Activated naive CD8-positive, alpha-beta T cell treated with anti-CD3 and anti-CD28 coated beads, Interleukin-2, amount 10 ng/mL, durations not matched to agents 7 days and 5 days (primary cell): ENCODE data around the gene SLC15A4. TPM values are rescaled to one million over a fixed set of nuclear protein-coding genes. Genes with fewer than 3 reads are reported as not detected.
"Not testable (repeated sequence)": the region's sequence is repeated elsewhere in the genome, so short reads cannot be mapped to it uniquely, and the experiment has no call there.

ENCODE experiments used
- ATAC-seq: fragments of 150-1000 bp; cut with Tn5 transposase; one replicate; pipeline ENCODE4 v1.10.0; 2021; ENCODE audit warnings: low read depth, moderate library complexity
- POLR2A ChIA-PET: fragments of 350-600 bp; sonication (Branson Sonifier 250); formaldehyde crosslinking; loops from one replicate; lab custom pipeline; 2021; ENCODE audit warnings: antibody characterized with exemption; lab: Charles Lee
- DNase-seq: peaks from one replicate; pipeline ENCODE4 v3.0.0; 2021
- H3K27ac Mint-ChIP-seq: one replicate; pipeline ENCODE4 v1.8.0; 2022; ENCODE audit warnings: mild to moderate bottlenecking, mixed read lengths
- H3K27me3 Mint-ChIP-seq: one replicate; pipeline ENCODE4 v1.8.0; 2022; ENCODE audit warnings: mild to moderate bottlenecking, moderate library complexity, mixed read lengths
- H3K36me3 Mint-ChIP-seq: one replicate; pipeline ENCODE4 v1.8.0; 2021; ENCODE audit warnings: mild to moderate bottlenecking, mixed read lengths
- H3K4me1 Mint-ChIP-seq: one replicate; pipeline ENCODE4 v1.8.0; 2021; ENCODE audit warnings: mixed read lengths
- H3K4me3 Mint-ChIP-seq: one replicate; pipeline ENCODE4 v1.8.0; 2022; ENCODE audit warnings: mild to moderate bottlenecking, moderate library complexity, mixed read lengths
- H3K9me3 Mint-ChIP-seq: one replicate; pipeline ENCODE4 v1.8.0; 2021; ENCODE audit warnings: mixed read lengths
- total RNA-seq, 2 experiments: library from RNA; stranded (reverse); gene quantifications; one replicate each; pipeline ENCODE4 v1.2.3, GENCODE V29; 2021

Gene SLC15A4
- total RNA-seq, 2 experiments from 2014 or later = 21.4 to 25.8 TPM

DNA sequence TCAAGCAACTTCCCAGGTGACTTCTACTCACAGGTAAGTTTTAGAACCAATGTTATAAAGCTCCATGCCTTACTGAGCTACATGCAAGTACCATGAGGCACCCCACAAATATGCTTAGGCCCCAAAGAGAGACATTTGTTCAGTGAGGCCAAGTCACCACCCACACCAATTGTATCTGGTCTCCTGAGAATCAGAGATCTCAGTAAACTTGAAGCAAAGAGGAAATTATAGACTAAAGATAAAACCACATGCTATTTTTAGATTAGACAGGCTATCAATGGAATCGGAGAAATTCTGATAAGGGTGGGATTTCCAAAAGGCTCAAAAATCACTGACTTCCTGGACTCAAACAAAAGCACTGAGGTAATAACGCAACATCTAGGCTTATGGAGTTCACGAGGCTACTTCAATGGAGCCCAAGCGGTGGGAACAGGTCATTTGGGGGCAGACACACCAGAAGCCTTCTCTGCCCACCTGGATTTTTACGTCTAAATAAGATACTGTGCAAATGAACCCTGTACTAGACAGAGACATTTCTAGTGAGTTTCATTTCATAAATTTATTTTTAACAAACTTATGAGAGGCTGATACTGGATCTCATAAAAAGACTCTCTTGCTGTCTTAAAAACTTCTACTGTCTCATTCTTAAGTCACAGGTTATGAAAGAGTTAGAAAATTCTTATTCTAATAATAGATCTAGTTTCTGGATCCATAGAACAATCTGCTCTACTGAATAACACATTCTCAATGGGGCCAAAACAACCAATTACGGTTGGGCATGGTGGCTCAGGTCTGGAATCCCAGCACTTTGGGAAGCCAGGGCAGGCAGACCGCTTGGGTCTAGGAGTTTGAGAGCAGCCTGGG, 7.7 kb downstream of the SLC15A4 start:
- Mint-ChIP-seq H3K36me3 (peaks cover 24% of the 10 kb centered on the region), H3K4me3 (no peak overlapping the region), H3K27me3 (no peaks in the 10 kb centered on the region), H3K4me1 (peaks cover 41% of the 10 kb centered on the region), H3K9me3 (no peaks in the 10 kb centered on the region), H3K27ac (no peak overlapping the region)
- POLR2A ChIA-PET = no interaction called here
- no peak for DNase-seq
- ATAC-seq = no peak

DNA sequence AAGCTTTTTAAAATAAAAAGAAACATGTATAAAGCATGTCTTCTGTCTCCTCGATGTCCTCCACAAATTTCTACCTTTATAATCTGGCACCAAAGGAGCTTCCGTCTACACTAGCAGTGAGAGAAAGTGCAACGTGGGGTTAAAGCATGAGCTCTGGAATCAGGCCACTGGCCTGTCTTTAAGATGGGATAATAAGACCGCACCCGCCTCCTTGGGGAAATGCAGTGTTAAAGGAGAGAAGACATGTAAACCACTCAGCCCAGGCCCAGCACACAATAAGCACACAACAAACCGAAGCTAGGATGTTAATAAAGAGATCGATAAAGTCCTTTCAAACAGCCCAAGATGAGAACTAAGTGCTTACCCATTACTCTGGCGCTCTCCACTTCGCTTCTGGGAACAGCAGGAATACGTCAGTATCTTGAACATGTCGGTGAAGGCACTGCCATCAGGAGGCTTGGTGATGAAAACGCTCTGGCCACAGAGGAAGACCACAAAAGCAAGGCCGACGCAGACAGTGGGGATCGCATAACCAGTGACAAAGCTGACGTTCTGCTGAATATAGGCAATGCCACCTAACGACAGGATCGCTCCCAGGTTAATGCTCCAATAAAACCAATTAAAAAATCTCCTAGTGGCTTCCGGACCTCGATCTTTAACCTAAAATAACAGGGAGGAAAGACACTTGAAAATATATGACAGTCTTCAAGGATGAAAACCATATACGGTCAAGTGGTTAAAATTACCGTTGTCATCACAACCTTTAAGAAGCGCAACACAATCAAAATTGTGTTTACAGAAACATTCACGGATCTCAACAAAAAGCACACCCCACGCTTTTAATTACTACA, 9.1 kb downstream of the SLC15A4 start:
- POLR2A ChIA-PET = no interaction called here
- H3K27me3 Mint-ChIP-seq = no peaks in the 10 kb centered on the region
- H3K36me3 Mint-ChIP-seq = peaks cover 22% of the 10 kb centered on the region
- no peak overlapping the region for H3K4me3 Mint-ChIP-seq
- ATAC-seq (no peak), DNase-seq (no peak)
- peaks cover 45% of the 10 kb centered on the region for H3K4me1 Mint-ChIP-seq
- H3K27ac Mint-ChIP-seq = no peak overlapping the region
- no peaks in the 10 kb centered on the region for H3K9me3 Mint-ChIP-seq

DNA sequence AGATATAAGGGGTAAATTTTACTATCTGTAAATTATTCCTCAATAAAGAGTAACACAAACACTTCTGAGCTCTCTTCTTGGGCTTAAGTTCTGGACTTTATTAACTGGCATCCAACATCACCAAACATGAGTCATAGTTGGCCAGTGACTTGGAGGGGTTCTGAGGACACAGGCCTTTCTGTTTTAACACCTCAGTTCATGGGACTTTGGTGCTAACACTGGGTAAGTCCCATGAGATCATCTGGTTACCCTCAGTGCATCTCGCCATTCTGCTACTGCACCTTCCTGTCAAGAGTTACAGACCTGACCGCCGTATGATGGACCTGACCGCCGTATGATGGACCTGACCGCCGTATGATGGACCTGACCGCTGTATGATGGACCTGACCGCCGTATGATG, 9.9 kb downstream of the SLC15A4 start:
- Mint-ChIP-seq H3K27ac (no peak overlapping the region), H3K9me3 (no peaks in the 10 kb centered on the region), H3K27me3 (no peaks in the 10 kb centered on the region), H3K4me1 (peaks cover 45% of the 10 kb centered on the region), H3K4me3 (no peak overlapping the region), H3K36me3 (peaks cover 25% of the 10 kb centered on the region)
- ATAC-seq (no peak), DNase-seq (no peak)
- POLR2A ChIA-PET = no interaction called here

DNA sequence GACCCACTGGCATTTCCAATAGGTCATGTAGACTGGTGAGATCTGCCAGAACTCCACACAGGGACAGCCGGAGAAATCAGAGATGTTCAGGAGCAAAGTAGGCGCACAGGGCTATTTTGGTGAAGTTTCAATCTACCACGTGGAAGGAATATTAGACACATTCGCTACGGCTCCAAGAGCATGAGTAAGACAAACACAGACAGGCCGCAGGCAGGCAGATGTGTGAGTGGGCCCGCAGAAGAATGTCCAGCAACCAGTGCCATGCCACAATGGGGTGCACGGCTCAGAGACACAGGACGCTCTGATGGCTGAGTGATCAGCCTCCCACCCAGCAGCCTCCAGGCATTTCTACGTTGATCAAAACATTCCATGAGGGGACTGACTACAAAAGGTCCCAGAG, 10.4 kb downstream of the SLC15A4 start:
- no peaks in the 10 kb centered on the region for H3K27me3 Mint-ChIP-seq
- H3K4me1 Mint-ChIP-seq = peaks cover 42% of the 10 kb centered on the region
- DNase-seq (no peak), ATAC-seq (no peak)
- no peak overlapping the region for H3K4me3 Mint-ChIP-seq
- H3K36me3 Mint-ChIP-seq = peaks cover 28% of the 10 kb centered on the region
- POLR2A ChIA-PET = no interaction called here
- H3K27ac Mint-ChIP-seq = no peak overlapping the region
- no peaks in the 10 kb centered on the region for H3K9me3 Mint-ChIP-seq

DNA sequence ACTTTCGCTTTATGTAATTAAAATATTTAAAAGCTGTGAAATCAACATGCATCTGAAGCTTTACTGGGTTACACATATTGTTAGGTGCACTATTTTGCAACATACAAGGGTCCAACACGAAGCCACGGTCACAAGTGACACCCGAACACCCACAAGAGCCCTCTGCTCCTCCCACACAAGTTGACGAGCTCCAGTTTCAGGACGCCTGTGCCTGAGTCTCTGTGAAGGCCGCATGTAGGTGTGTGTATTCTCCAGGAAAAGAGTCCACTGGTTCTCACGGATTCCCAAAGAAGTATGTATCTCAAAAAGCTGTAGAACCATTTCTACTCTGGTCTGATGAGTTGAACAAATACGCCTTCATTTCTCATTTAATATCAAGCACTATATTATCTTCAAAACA, 12.0 kb downstream of the SLC15A4 start:
- POLR2A ChIA-PET = interaction anchor here (1.1 kb wide), 1 partner anchor 12 kb away, joined by 3 read pairs; the partner anchor contains the start of gene SLC15A4
- Mint-ChIP-seq H3K27me3 (no peaks in the 10 kb centered on the region), H3K4me3 (no peak overlapping the region), H3K9me3 (no peaks in the 10 kb centered on the region), H3K36me3 (peaks cover 25% of the 10 kb centered on the region), H3K4me1 (peaks cover 30% of the 10 kb centered on the region), H3K27ac (peak overlapping the region; percentile 5)
- ATAC-seq = no peak
- no peak for DNase-seq

DNA sequence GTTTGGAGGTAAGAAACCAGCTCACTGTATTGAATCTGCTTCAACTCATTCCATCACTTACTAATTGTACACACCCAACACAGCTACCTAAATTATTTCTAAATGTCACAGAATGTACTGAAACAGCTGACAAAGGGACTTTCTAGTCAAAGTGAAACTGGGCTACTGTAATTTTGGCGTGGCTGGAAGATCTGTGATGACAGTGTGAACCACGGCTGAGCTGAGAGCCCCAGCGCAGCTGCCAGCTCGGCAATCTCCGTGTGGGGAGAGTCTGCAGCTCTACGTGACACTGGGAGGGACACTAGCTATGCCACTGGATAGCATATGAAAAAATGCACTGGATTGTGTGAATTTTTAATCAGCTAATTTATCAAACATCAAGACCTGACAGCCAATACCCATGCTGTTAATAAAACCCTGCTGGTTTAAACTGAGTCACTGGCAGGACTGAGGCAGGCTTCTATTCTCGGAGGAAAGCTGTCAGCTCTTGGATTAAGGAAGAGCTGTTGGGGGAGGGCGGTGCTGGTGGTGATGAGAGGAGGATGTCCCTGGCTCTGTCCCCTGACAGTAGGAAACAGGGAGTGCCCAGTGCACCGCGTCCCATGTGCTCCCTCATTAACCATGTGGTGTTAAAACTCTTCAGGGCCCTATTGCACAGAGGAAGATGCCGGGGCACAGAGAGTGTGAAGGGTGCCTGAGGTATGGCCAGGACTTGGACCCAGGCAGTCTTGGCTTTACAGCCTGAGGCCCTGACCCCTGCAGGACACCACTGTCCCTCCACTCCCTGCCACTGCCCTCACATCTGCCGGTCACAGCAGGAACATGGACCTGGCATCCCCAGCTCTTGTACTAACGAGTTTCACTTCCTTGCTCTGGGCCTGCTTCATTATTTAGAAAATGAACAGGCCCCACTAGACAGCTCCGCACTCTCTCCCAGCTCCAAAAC, 13.3 kb downstream of the SLC15A4 start:
- H3K27me3 Mint-ChIP-seq = no peaks in the 10 kb centered on the region
- peak; percentile 76 for ATAC-seq
- POLR2A ChIA-PET = interaction anchor here (0.7 kb wide), 1 partner anchor 13 kb away, joined by 3 read pairs; the partner anchor contains the start of gene SLC15A4
- peak overlapping the region; percentile 59 for H3K27ac Mint-ChIP-seq
- H3K36me3 Mint-ChIP-seq = peaks cover 31% of the 10 kb centered on the region
- peak overlapping the region; percentile 60 for H3K4me3 Mint-ChIP-seq
- H3K4me1 Mint-ChIP-seq = peaks cover 28% of the 10 kb centered on the region
- H3K9me3 Mint-ChIP-seq = no peaks in the 10 kb centered on the region
- no peak for DNase-seq

DNA sequence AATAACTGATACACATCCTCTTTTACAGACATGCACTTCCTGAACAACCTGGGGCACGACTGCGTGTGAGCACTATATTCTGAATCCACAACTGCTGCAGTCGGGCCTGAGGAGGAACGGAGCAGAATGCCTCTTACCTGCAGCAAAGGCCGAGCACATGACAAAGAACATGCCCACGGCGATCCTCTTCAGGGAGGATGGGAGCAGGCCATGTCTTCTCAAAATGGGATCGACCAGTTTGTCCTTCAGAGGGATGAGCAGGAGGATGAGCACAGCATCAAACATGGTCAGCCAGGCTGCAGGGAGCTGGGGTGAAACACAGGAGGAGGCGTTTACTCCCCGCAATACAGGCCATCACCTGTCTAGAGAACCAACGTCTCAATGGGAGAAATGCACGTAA, 15.1 kb downstream of the SLC15A4 start:
- Mint-ChIP-seq H3K36me3 (peaks cover 34% of the 10 kb centered on the region), H3K4me1 (peaks cover 23% of the 10 kb centered on the region), H3K27me3 (no peaks in the 10 kb centered on the region), H3K27ac (no peak overlapping the region), H3K9me3 (no peaks in the 10 kb centered on the region), H3K4me3 (no peak overlapping the region)
- DNase-seq (no peak), ATAC-seq (no peak)
- POLR2A ChIA-PET = no interaction called here

DNA sequence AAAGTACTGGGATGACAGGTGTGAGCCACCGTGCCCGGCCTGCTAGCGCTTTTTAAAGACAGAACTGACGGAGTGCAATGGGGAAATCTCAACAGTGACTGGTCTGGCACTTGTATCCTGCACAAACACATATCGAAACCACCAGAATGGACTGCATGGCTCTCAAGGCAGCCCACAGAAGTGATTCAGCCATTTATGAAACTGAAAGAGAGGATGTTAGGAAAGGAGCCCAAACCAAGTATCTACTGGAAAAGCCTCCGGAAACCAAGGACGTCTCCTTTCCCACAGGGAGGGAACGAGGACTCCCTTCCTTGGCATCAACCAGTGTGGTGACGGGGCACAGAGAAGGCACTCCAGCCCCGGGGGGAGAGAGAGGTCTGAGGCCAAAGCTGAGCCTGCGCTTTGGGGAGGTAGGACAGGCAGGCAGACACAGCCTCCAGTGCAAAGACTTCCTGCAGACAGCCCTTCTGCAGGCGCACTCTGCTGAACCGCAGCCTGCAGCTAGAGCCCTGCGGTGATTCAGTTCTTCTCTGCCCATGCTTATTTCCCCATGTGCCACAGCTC, 16.5 kb downstream of the SLC15A4 start:
- Mint-ChIP-seq H3K4me3 (no peak overlapping the region), H3K27ac (no peak overlapping the region), H3K4me1 (peaks cover 18% of the 10 kb centered on the region), H3K36me3 (peaks cover 40% of the 10 kb centered on the region), H3K9me3 (no peaks in the 10 kb centered on the region), H3K27me3 (no peaks in the 10 kb centered on the region)
- POLR2A ChIA-PET = no interaction called here
- no peak for DNase-seq
- ATAC-seq = no peak

DNA sequence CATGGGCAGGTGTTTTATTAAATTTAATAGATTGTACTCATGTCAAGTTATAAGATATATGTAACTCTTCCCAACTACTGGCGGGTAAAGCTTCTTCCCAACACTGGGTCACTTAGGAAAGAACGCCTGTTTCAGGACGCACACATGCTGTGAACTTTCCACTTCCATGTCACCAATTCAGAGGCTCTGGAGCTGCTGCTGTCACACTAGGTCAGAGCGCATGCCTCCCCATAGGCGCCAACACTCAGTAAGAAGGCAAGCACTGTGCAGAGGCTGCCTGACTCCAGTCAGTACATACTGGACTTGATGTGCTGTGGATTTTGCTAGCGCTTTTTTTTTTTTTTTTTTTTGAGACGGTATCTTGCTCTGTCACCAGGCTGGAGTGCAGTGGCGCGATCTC, 17.2 kb downstream of the SLC15A4 start:
- Mint-ChIP-seq H3K27ac (no peak overlapping the region), H3K4me1 (peaks cover 14% of the 10 kb centered on the region), H3K27me3 (no peaks in the 10 kb centered on the region), H3K9me3 (no peaks in the 10 kb centered on the region), H3K4me3 (no peak overlapping the region), H3K36me3 (peaks cover 38% of the 10 kb centered on the region)
- POLR2A ChIA-PET = no interaction called here
- ATAC-seq (no peak), DNase-seq (no peak)

DNA sequence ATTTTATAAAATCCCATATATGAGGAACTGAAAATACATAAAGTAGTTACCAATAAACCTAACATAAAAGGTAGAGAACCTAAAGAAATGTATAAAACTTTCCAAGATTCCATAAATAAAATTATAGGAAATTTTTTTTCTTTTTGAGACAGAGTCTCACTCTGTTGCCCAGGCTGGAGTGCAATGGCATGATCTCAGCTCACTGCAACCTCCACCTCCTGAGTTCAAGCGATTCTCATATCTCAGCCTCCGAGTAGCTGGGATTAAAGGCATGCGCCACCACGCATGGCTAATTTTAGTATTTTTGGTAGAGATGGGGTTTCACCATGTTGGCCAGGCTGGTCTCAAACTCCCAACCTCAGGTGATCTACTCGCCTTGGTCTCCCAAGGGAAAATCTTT, 18.4 kb downstream of the SLC15A4 start:
- H3K36me3 Mint-ChIP-seq = peaks cover 38% of the 10 kb centered on the region
- H3K4me1 Mint-ChIP-seq, H3K9me3 Mint-ChIP-seq, H3K27me3 Mint-ChIP-seq, DNase-seq, H3K27ac Mint-ChIP-seq, H3K4me3 Mint-ChIP-seq, POLR2A ChIA-PET, ATAC-seq: not testable (repeated sequence)

DNA sequence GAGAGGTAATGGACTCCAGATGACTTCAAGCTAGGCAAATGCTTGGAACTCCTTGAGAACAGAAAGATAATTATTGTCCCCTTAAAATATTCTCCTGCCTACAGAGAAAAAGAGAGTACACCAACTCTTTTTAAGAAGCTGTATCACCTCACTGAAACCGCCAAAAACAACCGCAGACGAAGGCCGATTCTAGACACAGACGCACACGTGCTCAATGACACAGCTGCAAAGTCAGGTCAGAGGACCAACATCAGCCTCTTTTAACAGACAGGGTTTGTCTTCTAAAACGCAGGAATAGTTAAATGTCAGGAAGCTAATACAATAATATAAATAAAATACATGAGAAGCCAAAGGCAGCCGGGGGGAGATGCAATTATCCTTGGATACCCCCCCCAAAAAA, 19.0 kb downstream of the SLC15A4 start:
- Mint-ChIP-seq H3K4me3 (no peak overlapping the region), H3K4me1 (peaks cover 2% of the 10 kb centered on the region), H3K36me3 (peaks cover 41% of the 10 kb centered on the region), H3K27me3 (no peaks in the 10 kb centered on the region), H3K9me3 (no peaks in the 10 kb centered on the region), H3K27ac (no peak overlapping the region)
- DNase-seq (no peak), ATAC-seq (no peak)
- POLR2A ChIA-PET = no interaction called here

DNA sequence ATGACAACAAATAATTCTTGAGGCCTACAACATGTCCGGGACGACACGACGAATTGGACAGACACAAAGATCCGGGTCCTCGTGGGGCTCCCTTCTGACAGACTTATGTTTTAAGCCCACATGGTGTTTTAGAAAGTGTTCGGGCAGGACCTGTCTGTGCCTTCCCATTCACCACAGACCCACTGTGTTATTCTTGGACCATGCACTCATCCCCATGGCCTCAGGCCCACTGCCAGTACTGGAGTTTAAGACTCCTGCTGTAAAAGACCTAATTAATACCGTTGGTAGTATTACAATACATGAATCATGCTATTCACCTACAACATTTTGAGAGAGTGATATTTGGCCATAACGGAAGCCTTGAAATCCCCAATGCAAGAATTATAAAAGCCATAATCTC, 20.0 kb downstream of the SLC15A4 start:
- POLR2A ChIA-PET = no interaction called here
- peaks cover 2% of the 10 kb centered on the region for H3K4me1 Mint-ChIP-seq
- no peak for DNase-seq
- no peaks in the 10 kb centered on the region for H3K9me3 Mint-ChIP-seq
- peaks cover 42% of the 10 kb centered on the region for H3K36me3 Mint-ChIP-seq
- ATAC-seq = no peak
- no peak overlapping the region for H3K4me3 Mint-ChIP-seq
- H3K27me3 Mint-ChIP-seq = no peaks in the 10 kb centered on the region
- no peak overlapping the region for H3K27ac Mint-ChIP-seq
